ACC112 (cell line): ENCODE data around the gene DGKI.

Experiments used
- H2AFZ ChIP-seq: fragments of 200-600 bp; sonication (generic); one replicate; pipeline ENCODE4 v1.6.0; 2017; ENCODE audit warnings: antibody characterized with exemption, low read length; ENCODE audit not compliant: unreplicated experiment
- H3K27ac ChIP-seq: fragments of 200-600 bp; sonication (generic); 2 replicates; pipeline ENCODE4 v1.5.1; 2014; ENCODE audit warnings: low read depth, mild to moderate bottlenecking, antibody characterized with exemption, low read length, moderate library complexity
- H3K27me3 ChIP-seq: fragments of 200-600 bp; sonication (generic); 2 replicates; pipeline ENCODE4 v1.6.1; 2014; ENCODE audit warnings: mild to moderate bottlenecking, antibody characterized with exemption, low read length, moderate library complexity, mixed read lengths; ENCODE audit not compliant: insufficient read depth
- H3K36me3 ChIP-seq: fragments of 200-600 bp; sonication (generic); 2 replicates; pipeline ENCODE4 v1.6.1; 2016; ENCODE audit warnings: mild to moderate bottlenecking, antibody characterized with exemption, low read length, moderate library complexity, mixed read lengths; ENCODE audit not compliant: insufficient read depth
- H3K4me1 ChIP-seq: fragments of 200-600 bp; sonication (generic); one replicate; pipeline ENCODE4 v1.6.1; 2016; ENCODE audit warnings: low read length, mixed read lengths; ENCODE audit not compliant: insufficient read depth, unreplicated experiment, control insufficient read depth
- H3K4me3 ChIP-seq: fragments of 200-600 bp; sonication (generic); 2 replicates; pipeline ENCODE4 v1.5.1; 2014; ENCODE audit warnings: mild to moderate bottlenecking, low read depth, low read length
- H3K79me2 ChIP-seq: fragments of 200-600 bp; sonication (generic); one replicate; pipeline ENCODE4 v1.6.0; 2016; ENCODE audit warnings: low read length; ENCODE audit not compliant: control insufficient read depth, unreplicated experiment, insufficient read depth

Gene DGKI

GRCh38 chr7:137657476-137658189 lies 189.1 kb downstream of the DGKI start:
- Histone ChIP-seq H3K27ac (peak overlapping the region; percentile 60), H3K36me3 (no peaks in the 10 kb centered on the region), H3K79me2 (no peaks in the 10 kb centered on the region), H3K4me1 (peaks cover 35% of the 10 kb centered on the region), H3K4me3 (no peak overlapping the region), H2AFZ (no peak overlapping the region), H3K27me3 (no peaks in the 10 kb centered on the region)

- Histone ChIP-seq H3K4me1 (peaks cover 39% of the 10 kb centered on the region), H3K4me3 (no peak overlapping the region), H3K27me3 (no peaks in the 10 kb centered on the region), H3K79me2 (no peaks in the 10 kb centered on the region), H3K27ac (peak overlapping the region; percentile 60), H3K36me3 (no peaks in the 10 kb centered on the region), H2AFZ (peak overlapping the region; percentile 76)
Observed at GRCh38 chr7:137656850-137657232, 189.9 kb downstream of the DGKI start.

- Histone ChIP-seq H3K4me3 (no peak overlapping the region), H3K36me3 (no peaks in the 10 kb centered on the region), H3K79me2 (no peaks in the 10 kb centered on the region), H2AFZ (peak overlapping the region; percentile 76), H3K4me1 (peaks cover 39% of the 10 kb centered on the region), H3K27ac (peak overlapping the region; percentile 60), H3K27me3 (no peaks in the 10 kb centered on the region)
Observed at GRCh38 chr7:137656227-137656849, 190.4 kb downstream of the DGKI start.

GRCh38 chr7:137655804-137656203 lies 191.0 kb downstream of the DGKI start:
- Histone ChIP-seq H3K36me3 (no peaks in the 10 kb centered on the region), H3K4me1 (peaks cover 39% of the 10 kb centered on the region), H3K27me3 (no peaks in the 10 kb centered on the region), H3K4me3 (no peak overlapping the region), H3K27ac (peak overlapping the region; percentile 54), H2AFZ (peak overlapping the region; percentile 73), H3K79me2 (no peaks in the 10 kb centered on the region)

GRCh38 chr7:137652721-137653120 lies 194.1 kb downstream of the DGKI start:
- Histone ChIP-seq H3K27ac (no peak overlapping the region), H3K27me3 (no peaks in the 10 kb centered on the region), H3K36me3 (no peaks in the 10 kb centered on the region), H3K79me2 (no peaks in the 10 kb centered on the region), H3K4me3 (no peak overlapping the region), H2AFZ (no peak overlapping the region), H3K4me1 (peaks cover 31% of the 10 kb centered on the region)

GRCh38 chr7:137647905-137648565 lies 198.7 kb downstream of the DGKI start:
- Histone ChIP-seq H2AFZ (no peak overlapping the region), H3K4me1 (peaks cover 7% of the 10 kb centered on the region), H3K36me3 (peaks cover 4% of the 10 kb centered on the region; the same call in 1 of the 2 replicates), H3K79me2 (no peaks in the 10 kb centered on the region), H3K4me3 (no peak overlapping the region), H3K27ac (no peak overlapping the region), H3K27me3 (no peaks in the 10 kb centered on the region)

- Histone ChIP-seq H3K27me3 (no peaks in the 10 kb centered on the region), H3K36me3 (peaks cover 11% of the 10 kb centered on the region; the same call in 1 of the 2 replicates), H2AFZ (no peak overlapping the region), H3K27ac (no peak overlapping the region), H3K4me1 (peaks cover 3% of the 10 kb centered on the region), H3K79me2 (no peaks in the 10 kb centered on the region), H3K4me3 (no peak overlapping the region)
Observed at GRCh38 chr7:137642472-137642871, 204.3 kb downstream of the DGKI start.

- H3K27me3 ChIP-seq, result no peaks in the 10 kb centered on the region
- no peak overlapping the region for H3K4me3 ChIP-seq
- no peaks in the 10 kb centered on the region for H3K79me2 ChIP-seq
- no peak overlapping the region for H2AFZ ChIP-seq
- H3K36me3 ChIP-seq, result peaks cover 11% of the 10 kb centered on the region; the same call in 1 of the 2 replicates
- H3K27ac ChIP-seq, result no peak overlapping the region
- peaks cover 3% of the 10 kb centered on the region for H3K4me1 ChIP-seq
Observed at GRCh38 chr7:137642031-137642430, 204.7 kb downstream of the DGKI start.

- H3K27me3 ChIP-seq, result no peaks in the 10 kb centered on the region
- no peak overlapping the region for H3K4me3 ChIP-seq
- H3K27ac ChIP-seq, result no peak overlapping the region
- no peaks in the 10 kb centered on the region for H3K79me2 ChIP-seq
- no peak overlapping the region for H2AFZ ChIP-seq
- no peaks in the 10 kb centered on the region for H3K36me3 ChIP-seq
- peaks cover 3% of the 10 kb centered on the region for H3K4me1 ChIP-seq
Observed at GRCh38 chr7:137636376-137636775, 210.4 kb downstream of the DGKI start.

GRCh38 chr7:137635874-137636273 lies 210.9 kb downstream of the DGKI start:
- no peaks in the 10 kb centered on the region for H3K27me3 ChIP-seq
- H3K27ac ChIP-seq, result no peak overlapping the region
- H3K4me1 ChIP-seq, result peaks cover 3% of the 10 kb centered on the region
- H2AFZ ChIP-seq, result no peak overlapping the region
- H3K36me3 ChIP-seq, result no peaks in the 10 kb centered on the region
- no peak overlapping the region for H3K4me3 ChIP-seq
- H3K79me2 ChIP-seq, result no peaks in the 10 kb centered on the region
